Activated T-cell treated with anti-CD3 and anti-CD28 coated beads, Interleukin-2, amount 50 U/mL, for 48 hours (primary cell): Measurements from ENCODE around the gene ZC3H7A.
A peak's percentile ranks its signal among the peaks of the same experiment; 100 is the strongest.

Experiments
- DNase-seq, 2 experiments: peaks; one replicate each; pipeline ENCODE4 v3.0.0-alpha.2; 2020

Gene ZC3H7A

DNA sequence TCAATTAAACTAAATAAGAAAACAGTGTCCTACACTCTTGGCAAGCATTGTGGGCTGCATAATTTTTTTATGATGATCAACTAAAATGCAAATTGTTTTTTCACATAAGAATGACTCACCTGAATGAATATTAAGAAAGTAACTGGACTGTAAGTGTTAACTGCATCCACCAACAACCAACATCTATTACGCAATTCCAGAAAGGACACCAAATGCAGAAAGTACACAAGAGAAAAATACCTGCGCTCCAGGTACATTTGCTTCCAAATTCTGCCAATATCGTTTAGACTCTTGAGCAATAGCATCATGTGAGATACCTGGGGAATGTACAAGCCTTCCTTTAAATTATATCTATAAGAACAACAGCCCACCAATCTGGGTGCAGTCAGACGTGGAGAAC lies 34.6 kb downstream of the ZC3H7A start:
- no peak for DNase-seq

DNA sequence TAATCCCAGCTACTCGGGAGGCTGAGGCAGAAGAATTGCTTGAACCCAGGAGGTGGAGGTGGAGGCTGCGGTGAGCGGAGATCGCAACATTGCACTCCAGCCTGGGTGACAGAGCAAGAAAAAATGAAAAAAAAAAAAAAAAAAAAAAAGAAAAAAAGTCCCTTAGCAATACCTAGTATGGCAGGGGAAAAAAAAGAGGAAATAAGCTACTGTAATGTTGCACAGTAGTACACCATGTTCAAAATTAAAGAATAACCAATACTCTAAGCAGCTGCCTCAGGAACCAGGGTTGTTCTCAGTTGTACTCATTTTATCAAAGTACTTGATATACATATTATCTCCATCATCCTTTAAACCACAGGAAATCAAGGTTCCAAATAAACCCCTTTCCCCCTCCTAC lies 37.1 kb downstream of the ZC3H7A start:
- DNase-seq: no peak

DNA sequence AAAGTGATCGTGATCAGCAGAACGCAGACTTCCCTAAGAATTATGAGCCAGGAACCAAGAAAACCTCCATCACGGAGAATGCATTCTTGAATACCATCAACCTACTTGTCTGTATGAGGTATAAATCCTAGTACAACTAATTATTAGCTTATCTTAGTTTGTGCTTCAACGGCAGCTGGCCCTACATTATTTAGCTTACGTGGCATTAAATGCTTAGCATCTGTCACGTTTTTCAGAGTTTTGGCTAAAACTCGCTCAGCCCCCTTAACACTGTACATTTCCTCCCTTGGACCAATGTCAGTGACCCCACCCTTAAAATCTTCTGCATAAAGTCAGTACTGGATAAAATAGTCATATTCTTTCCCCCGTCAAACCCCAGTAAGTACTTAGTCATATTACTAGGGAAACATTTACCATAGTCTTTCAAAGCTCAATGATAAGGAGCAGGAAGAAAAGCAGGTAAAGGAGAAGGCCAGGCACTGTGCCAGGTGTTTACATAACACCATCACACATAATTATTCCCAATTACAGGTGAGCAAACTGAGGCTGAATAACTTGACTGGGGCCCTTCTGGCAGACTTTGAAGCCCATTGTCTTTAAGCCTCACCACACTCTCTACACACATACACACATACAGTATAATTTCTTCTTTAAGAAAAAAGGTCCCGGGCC lies 37.8 kb downstream of the ZC3H7A start:
- no peak for DNase-seq

DNA sequence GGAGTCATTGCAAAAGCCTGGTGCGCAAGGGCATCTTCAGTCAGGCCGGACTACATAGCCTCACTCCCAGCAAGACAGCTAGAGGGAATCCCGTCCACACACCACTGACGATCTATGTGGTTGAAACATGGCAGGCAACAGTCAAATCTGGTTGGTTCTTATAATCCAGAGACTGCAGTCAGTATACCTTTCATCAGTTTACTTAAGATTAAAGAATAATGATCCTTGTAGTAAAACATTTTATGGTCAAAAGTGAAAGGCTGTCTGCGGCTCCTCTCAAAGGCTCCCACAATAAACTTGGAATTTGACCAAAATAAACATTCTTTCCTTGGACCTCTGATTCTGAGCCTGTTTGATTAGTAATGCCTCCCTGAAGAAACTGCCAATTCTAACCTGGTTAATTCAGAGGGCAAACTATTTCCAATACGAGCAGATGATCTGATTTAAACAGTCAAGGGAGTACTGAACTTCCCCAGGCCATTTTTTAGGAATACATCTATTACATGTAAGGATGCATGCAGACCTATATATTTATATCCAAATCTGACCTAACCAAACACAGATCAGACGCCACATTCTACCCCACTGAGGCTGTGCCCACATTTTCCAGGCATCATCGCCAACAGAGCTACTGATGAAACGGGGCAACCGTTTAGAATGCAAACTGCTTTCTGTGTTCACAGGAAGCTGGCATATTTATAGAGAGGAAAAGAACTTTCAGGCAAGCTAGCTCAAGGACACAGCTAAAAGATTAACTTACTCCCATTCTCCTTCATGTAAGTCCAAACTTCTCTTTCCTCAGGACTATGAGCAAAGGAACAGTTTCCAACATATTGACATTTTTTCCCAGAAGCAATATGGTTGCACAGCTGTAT lies 39.1 kb downstream of the ZC3H7A start:
- no peak for DNase-seq

DNA sequence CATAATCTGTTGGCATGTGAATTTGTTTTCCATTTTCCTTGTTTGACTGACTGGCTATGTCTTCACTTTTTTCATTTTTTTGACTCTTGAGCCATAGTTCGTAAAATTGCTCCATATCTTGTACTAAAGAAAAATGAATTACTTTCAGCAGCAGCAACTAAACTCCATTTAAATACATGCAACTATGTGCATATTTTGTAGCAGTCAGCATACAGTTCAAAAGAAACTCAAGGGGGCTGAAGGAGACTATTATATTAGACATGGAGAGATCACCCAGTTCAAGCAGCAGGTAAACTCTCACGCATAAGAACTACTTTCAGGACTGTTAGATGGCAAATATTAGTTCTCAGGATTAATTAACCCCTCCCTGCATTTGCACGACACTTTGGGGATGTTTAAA lies 40.8 kb downstream of the ZC3H7A start:
- DNase-seq: no peak

DNA sequence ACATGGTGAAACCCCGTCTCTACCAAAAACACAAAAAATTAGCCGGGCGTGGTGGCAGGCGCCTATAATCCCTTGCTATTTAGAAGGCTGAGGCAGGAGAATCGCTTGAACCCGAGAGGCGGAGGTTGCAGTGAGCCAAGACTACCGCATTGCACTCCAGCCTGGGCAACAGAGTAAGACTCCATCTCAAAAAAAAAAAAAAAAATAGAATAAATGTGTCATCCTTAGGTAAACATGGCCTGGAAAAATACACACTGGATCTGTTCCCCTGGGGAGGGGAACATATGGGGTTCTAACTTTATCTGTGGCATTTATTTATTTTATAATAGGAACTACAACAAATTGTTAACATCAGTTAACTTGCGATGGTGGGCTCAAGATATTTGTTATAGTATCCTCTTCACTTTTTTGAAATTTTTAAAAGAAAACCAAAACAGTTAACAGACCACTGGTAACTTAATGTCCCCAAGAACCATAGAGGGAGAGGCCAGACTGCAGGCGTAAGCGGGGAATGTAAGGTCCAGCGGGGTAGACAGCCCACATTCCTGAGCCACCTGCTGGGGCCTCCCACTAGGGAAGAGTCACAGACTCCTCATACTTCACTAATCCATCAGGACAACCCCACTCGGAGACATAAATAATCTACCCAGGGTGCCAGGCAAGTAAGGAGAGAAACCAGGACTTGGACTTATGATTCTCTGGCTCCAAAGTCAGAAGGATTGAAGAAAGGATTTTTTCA lies 41.9 kb downstream of the ZC3H7A start:
- no peak for DNase-seq

DNA sequence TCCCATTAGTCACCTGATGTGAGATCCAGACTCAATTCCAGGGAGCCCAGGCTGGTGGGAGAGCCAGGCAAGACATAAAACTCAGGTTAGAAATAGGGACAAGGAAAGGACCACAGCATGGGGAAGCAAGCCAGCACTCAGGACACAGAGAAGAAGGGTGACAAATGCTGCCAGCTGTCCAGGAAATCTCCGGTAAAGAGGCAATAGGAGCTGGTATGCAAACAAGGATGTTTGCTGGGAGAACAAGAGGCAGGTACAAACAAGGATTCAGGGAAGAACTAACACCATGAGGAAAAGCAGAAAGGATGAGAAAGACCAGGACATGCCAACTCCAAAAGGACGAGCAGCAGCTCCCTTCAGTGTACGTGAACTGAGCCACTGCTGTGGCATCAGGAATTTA lies 44.2 kb downstream of the ZC3H7A start:
- no peak for DNase-seq

DNA sequence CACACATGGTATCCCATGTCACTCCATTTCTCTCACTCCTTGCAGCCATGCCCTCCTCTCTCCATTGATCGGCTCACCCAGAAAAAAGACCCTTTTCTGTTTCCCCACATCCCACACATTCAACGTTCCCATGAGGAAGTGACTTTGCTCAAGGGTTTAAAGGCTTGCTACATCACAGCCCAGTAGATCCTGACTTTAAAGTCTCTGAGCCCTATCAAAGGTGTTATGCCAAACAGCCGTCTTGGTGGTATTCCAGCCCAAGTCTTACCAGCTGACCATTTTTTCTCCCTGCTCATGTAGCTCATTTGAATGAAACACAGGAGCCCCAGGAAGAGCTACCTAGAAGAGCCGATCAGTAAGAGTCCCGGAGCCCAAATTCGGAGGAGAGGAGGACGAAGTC lies 47.0 kb downstream of the ZC3H7A start:
- DNase-seq: no peak

DNA sequence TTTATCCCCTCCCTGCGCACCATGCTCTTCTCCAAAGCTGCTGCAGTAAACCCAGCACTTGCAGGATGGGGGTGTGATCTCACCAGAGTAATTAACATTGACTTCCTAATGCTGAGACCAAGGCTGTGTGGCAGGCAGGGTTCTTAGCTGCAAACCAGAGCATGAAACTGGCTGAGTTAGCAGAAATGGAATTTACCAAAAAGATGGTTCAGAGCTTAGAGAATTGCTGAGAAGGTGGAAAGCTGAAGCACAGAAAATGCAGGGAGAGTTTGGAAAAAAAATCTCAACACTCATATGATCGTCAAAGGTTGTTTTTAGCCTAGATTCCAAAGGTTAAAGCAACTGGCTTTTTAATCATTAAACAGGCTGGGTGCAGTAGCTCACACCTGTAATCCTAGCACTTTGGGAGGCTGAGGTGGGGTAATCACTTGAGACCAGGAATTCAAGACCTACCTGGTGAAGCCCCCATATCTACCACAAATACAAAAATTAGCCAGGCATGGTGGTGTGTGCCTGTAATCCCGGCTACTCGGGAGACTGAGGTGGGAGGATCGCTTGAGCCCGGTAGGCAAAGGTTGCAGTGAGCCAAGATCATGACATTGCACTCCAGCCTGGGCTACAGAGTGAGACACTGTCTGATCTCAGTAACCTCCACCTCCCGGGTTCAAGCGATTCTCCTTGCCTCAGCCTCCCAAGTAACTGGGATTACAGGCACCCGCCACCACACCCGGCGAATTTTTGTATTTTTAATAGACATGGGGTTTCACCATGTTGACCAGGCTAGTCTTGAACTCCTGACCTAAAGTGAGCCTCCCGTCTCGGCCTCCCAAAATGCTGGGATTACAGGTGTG lies 48.4 kb downstream of the ZC3H7A start:
- DNase-seq: no peak

DNA sequence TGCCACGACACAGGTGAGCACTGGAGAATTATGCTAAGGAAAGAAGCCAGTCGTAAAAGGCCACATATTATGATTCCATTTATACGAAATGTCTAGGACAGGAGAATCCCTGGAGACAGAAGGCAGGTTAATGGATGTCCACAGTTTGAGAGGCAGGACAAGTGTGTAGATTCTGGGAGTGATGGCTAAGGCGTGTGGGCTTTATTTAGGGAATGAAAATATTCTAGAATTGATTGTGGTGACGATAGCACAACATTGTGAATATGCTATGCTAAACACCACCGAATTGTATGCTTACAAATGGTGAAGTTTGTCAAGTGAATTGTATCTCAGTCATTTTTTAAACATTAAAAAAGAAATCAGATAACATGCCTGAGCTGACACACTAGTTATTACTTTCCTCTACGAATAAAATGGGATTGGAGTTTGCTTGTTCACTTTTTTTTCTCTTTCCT lies 49.1 kb downstream of the ZC3H7A start:
- DNase-seq: no peak

DNA sequence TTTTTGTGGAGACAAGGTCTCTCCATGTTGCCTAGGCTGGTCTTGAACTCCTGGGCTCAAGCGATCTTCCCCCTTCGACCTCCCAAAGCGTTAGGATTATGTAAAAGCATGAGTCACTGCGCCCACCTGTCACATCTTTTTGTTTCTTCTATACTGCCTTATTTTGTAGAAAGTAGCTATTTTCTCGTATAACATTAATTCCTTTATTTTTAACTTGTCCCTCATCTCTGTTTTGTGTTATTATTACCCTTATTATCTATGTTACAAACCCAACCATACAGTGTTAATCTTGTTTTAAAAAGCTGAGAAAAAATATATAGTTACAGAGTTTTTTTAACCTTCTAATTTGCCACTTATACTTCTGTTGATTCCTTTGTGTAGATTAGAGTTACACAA lies 53.0 kb downstream of the ZC3H7A start:
- no peak for DNase-seq

DNA sequence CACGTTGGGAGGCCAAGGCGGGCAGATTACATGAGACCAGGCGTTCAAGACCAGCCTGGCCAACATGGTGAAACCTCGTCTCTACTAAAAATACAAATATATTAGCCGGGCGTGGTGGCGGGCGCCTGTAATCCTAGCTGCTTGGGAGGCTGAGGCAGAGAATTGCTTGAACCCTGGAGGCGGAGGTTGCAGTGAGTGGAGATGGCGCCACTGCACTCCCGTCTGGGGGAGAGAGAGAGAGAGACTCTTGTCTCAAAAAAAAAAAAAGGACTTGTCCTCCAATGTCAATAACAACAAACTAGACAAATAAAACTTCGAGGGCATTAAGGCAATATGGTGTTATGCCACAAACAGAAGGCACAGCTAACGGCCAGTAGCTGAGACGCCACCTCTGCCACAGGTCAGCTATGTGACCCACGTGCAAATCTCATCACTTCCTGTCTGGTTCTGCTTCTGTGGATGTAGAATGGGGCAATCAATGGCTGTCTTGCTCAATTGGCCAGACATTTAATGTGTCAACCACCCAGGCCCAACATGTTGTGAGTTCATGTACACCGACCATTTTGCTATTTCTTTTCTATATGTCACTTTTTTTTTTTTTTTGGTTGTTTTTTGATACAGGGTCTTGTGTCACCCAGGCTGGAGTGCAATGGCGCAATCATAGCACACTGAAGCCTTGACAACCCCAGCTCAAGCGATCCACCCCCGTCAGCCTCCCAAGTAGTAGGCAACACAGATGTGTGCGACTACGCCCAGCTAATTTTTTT lies 53.6 kb downstream of the ZC3H7A start:
- peak; percentile 37 to 51 for DNase-seq

DNA sequence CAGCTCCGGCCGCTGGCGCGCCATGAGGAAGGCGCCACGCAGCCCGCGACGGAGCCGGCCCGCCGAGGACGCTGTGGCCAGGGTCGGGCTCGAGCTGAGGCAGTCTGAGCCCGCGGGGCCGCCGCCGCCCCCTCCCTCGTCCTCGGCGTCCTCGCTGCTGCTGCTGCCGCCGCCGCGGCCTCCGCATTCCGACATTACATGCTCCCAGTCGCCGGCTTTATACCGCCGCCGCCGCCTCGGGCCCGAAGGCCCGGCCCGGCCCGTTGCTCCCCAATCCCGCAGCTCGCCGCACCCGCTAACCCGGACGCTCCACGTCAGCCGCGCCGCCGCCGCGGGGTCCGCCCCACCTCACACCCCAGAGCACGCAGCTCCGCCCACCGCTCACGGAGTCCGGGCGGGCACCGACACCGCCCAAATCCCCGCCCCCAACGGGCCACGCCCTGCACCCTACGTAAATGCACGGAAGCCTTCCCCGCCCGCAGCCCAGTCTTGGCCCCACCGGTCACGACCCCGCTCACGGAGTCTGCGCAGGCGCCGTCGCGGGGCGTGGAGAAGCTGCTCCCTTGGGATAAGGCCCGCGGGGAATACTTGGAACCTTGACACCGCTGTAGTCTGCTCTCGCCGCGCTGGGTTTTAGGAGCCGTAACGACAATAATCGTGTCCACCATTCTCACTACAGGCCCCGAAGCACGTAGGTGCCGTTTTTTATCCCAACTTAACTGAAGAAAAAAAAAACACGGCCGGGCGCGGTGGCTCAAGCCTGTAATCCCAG lies 54.3 kb downstream of the ZC3H7A start, which contains the start of gene TXNDC11:
TSS of gene TXNDC11 (minus strand) at position 322 of the 772 bp plus-strand sequence. CDS start at position 195, 127 bp downstream.
- DNase-seq: peak; percentile 100

DNA sequence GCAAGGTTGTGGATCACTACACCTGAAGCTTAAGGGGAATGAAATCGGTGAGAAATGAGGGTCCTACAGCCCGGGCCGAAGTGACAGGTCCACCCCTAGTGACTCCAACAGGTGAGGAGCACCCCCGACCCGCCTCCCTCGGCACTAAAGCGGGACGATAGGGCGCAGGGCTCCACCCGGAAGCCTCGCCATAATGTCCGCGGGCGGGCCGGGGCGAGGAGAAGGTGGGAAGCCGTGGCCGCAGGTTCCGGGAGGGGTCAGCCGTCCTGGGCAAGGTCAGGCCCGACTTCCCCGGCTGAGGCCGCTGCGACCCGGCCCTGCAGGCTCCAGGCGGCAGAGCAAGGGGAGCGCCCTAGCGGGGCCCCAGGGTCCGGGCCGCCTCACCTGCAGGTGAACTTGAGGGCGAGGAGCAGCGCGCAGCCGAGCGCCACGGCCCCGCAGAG lies 54.9 kb downstream of the ZC3H7A start:
- peak in 1 of 2 experiments; percentile 71 for DNase-seq

DNA sequence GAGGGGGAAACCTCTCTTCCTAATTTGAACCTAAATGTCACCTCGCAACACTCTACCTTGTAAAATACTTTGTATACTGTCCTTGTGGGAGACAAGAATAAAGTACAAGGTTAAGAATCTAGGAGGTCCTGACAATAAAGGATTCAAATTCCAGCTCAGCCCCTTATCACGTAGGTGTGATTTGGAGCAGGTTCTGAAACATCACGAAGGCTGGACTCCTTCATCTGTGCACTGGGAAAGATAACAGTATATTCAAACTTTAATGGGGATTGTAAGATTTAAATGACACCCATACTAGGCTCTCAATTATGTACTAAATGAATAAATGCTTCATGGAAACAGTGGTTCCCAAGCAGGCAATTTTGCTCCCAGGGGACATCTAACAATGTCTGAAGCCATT lies 56.5 kb downstream of the ZC3H7A start:
- DNase-seq: no peak

DNA sequence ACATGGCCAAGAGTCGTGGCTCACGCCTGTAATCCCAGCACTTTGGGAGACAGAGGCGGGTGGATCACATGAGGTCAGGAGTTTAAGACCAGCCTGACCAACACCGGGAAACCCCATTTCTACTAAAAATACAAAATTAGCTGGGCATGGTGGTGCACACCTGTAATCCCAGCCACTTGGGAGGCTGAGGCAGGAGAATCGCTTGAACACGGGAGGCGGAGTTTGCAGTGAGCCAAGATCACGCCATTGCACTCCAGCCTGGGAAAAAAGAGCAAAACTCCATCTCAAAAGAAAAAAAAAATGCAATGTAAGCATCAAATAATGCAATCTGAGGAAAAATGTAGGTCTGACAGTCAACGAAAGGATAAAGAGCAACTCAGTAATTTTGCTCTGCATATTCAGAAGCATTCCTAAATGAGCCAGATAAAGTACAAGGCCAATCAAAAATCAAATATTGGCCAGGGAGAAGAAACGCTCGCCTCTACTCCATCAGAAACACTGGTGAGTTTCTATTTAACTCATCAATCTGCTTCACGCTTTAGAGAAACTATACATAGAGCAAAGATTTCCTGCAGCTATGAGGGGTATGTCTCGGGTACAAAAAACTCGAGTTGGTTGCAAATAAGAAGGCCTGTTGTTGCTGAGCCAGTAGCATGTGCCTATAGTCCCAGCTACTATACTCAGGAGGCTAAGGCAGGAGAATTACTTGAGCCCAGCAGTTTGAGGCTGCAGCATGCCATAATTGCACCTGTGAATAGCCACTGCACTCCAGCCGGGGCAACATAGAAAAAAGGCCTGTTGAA lies 58.1 kb downstream of the ZC3H7A start:
- no peak for DNase-seq

DNA sequence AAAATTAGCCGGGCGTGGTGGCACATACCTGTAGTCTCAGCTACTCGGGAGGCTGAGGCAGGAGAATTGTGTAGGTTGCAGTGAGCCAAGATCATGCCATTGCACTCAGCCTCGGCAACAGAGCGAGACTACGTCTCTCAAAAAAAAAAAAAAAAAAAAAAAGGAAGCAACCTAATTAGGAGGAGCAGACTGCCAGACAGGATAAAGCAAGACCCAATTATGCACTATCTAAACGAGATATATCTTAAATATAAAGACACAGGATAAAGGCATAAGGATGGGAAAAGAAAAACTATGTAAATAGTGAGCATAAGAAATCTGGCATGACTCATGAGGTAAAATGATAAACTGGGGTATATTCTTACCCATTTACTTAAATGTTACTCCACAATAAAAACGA lies 59.3 kb downstream of the ZC3H7A start:
- DNase-seq: no peak

DNA sequence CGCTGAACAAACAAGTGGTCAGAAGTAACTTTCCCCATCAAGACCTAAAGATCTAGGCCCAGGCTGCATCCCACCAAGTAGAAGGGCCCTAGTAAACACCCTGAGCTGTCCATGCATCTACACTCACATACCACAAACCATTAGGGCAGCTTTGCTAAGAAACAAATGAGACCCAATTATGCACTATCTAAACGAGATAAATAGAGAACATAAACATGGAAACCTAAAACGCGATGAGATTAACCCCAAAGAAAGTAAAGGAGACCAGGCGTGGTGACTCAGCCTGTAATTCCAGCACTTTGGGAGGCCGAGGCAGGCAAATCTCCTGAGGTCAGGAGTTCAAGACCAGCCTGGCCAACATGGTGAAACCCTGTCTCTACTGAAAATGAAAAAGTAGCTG lies 60.2 kb downstream of the ZC3H7A start:
- DNase-seq: no peak

DNA sequence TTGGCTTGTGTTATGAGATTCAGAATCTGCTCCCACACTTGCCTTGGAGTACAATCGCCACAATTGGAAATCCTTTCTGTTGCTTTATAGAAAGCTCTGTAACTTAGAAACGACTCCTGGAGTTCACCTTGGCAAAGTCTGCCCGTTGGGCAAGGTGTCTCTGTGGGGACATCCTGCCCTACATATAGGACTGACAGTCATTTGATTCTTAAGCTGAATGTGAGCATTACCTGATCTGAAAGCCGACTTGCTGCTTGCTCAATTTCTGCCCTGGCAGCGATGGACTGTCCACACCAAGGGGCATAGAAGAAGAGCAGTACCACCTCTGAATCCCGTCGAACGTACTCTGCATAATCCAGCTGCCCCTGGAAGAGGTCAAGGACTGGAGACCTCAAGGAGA lies 61.3 kb downstream of the ZC3H7A start:
- DNase-seq: no peak

DNA sequence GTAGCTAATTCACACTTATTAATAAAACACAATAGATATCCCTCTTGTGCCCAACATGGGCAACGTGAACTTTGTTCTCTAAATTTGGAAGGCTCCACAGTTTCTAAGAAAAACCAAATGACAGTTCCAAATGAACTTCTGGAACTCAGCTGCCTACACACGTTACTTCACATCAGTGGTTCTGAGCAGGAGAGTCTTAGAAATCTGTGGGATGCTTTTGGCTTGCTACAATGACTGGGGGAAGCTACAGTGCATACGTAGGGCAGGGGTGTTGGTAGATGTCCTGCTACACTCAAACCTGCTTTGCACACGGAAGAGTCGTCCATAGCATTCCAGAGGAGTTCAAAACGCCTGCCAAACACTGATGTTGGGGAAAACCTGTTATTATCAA lies 62.4 kb downstream of the ZC3H7A start:
- DNase-seq: no peak
